H1 (cell line): ENCODE data around the gene ADAM12. TPM values are rescaled to one million over a fixed set of nuclear protein-coding genes. Genes with fewer than 3 reads are reported as not detected.

ENCODE experiments used
- CTCF ChIA-PET: fragments of 300-600 bp; sonication (Branson Sonifier 250); formaldehyde crosslinking; loops from one replicate; lab custom pipeline; 2021; ENCODE audit not compliant: partially characterized antibody; lab: Charles Lee
- POLR2A ChIA-PET: fragments of 300-600 bp; sonication (Branson Sonifier 250); formaldehyde crosslinking; loops from one replicate; lab custom pipeline; 2021; ENCODE audit warnings: inconsistent platforms; ENCODE audit not compliant: partially characterized antibody; lab: Charles Lee
- DNase-seq, 2 experiments: peaks; one replicate each; pipeline versions ENCODE4 v3.0.0 to v3.0.0-alpha.2; 2010 to 2022; ENCODE audit warnings: low spot score in 2 of 2, low read depth in 1 of 2, mixed read lengths in 1 of 2
- FAIRE-seq: peaks from 2 replicates; lab custom pipeline; 2011; peaks lifted over from hg19 to GRCh38; lab: Jason Lieb, UNC
- H2AFZ ChIP-seq: 2 replicates; pipeline ENCODE4 v1.8.1; 2012; ENCODE audit warnings: low read length, inconsistent platforms
- H2AK5ac ChIP-seq: 2 replicates; pipeline ENCODE4 v1.6.1; 2013; ENCODE audit warnings: low read depth, low read length
- H2BK120ac ChIP-seq: replicated peaks from 2 replicates; pipeline ENCODE3; 2013; ENCODE audit warnings: low read depth, low read length, inconsistent platforms
- H2BK12ac ChIP-seq: 2 replicates; pipeline ENCODE4 v1.6.1; 2013; ENCODE audit warnings: low read depth, low read length
- H2BK15ac ChIP-seq: 2 replicates; pipeline ENCODE4 v1.6.1; 2013; ENCODE audit warnings: low read length
- H2BK20ac ChIP-seq: 2 replicates; pipeline ENCODE4 v1.6.1; 2013; ENCODE audit warnings: low read length
- H2BK5ac ChIP-seq: 2 replicates; pipeline ENCODE4 v1.6.1; 2013; ENCODE audit warnings: low read depth, low read length
- H3K14ac ChIP-seq: 2 replicates; pipeline ENCODE4 v1.6.1; 2013; ENCODE audit warnings: inconsistent platforms; ENCODE audit not compliant: insufficient read length
- H3K18ac ChIP-seq: 2 replicates; pipeline ENCODE4 v1.6.1; 2013; ENCODE audit warnings: low read length; ENCODE audit errors: extremely low read depth
- H3K23ac ChIP-seq: 2 replicates; pipeline ENCODE4 v1.6.1; 2013; ENCODE audit warnings: inconsistent platforms; ENCODE audit not compliant: insufficient read length
- H3K23me2 ChIP-seq: 2 replicates; pipeline ENCODE4 v1.6.1; 2013; ENCODE audit warnings: low read depth, low read length
- H3K27ac ChIP-seq: 2 replicates; pipeline ENCODE4 v1.6.1; 2011; ENCODE audit warnings: low read depth, low read length, inconsistent platforms
- H3K27me3 ChIP-seq, 4 experiments: replicated peaks in 1 of 4; 1 replicate in 1 of 4; 2 replicates in 3 of 4; pipeline versions ENCODE4 v1.6.1 to v1.8.1; 2011 to 2013; ENCODE audit warnings: low read length in 3 of 4, mild to moderate bottlenecking in 3 of 4, inconsistent platforms in 2 of 4, mixed read lengths in 2 of 4, moderate library complexity in 1 of 4; ENCODE audit not compliant: control insufficient read depth in 3 of 4, insufficient read depth in 3 of 4; ENCODE audit errors: extremely low read depth in 1 of 4
- H3K36me3 ChIP-seq, 4 experiments: 2 replicates each; pipeline versions ENCODE4 v1.6.1 to v1.8.1; 2011 to 2013; ENCODE audit warnings: mild to moderate bottlenecking in 4 of 4, low read length in 3 of 4, moderate library complexity in 2 of 4, control low read depth in 1 of 4, inconsistent platforms in 1 of 4; ENCODE audit not compliant: insufficient read depth in 4 of 4, control insufficient read depth in 2 of 4
- H3K4ac ChIP-seq: replicated peaks from 2 replicates; pipeline ENCODE3; 2013; ENCODE audit warnings: low read length, low read depth, mixed read lengths, inconsistent platforms; ENCODE audit not compliant: insufficient read length
- H3K4me1 ChIP-seq, 4 experiments: replicated peaks in 1 of 4; 1 replicate in 1 of 4; 2 replicates in 3 of 4; pipeline versions ENCODE4 v1.6.1 to v1.8.1; 2011 to 2013; ENCODE audit warnings: low read length in 3 of 4, inconsistent platforms in 2 of 4, mixed read lengths in 1 of 4; ENCODE audit not compliant: insufficient read depth in 4 of 4, control insufficient read depth in 3 of 4
- H3K4me2 ChIP-seq, 2 experiments: 2 replicates each; pipeline versions ENCODE4 v1.6.1 to v1.8.1; 2011 to 2013; ENCODE audit warnings: low read depth in 2 of 2, low read length in 2 of 2, control low read depth in 1 of 2, inconsistent platforms in 1 of 2, mild to moderate bottlenecking in 1 of 2; ENCODE audit not compliant: insufficient read depth in 1 of 2
- H3K4me3 ChIP-seq, 4 experiments: fragments of 200-600, 300-600 bp in 1 of 4; sonication (generic), shearing (Covaris generic), sonication (Bioruptor Twin) in 1 of 4; 2 replicates each; pipeline versions ENCODE4 v1.5.1 to v1.8.1; 2011 to 2016; ENCODE audit warnings: low read length in 4 of 4, low read depth in 3 of 4, control low read depth in 2 of 4, inconsistent platforms in 2 of 4, mild to moderate bottlenecking in 2 of 4, mixed read lengths in 1 of 4, moderate library complexity in 1 of 4; ENCODE audit not compliant: insufficient read depth in 2 of 4; ENCODE audit errors: extremely low read depth in 1 of 4
- H3K56ac ChIP-seq: replicated peaks from 2 replicates; pipeline ENCODE3; 2013; ENCODE audit warnings: low read depth, mild to moderate bottlenecking, mixed read lengths, low read length, inconsistent platforms; ENCODE audit not compliant: insufficient read length
- H3K79me1 ChIP-seq: 2 replicates; pipeline ENCODE4 v1.6.1; 2013; ENCODE audit warnings: low read depth, low read length, control low read depth
- H3K79me2 ChIP-seq, 2 experiments: 2 replicates each; pipeline versions ENCODE4 v1.6.1 to v1.8.1; 2012 to 2013; ENCODE audit warnings: low read length in 2 of 2, mild to moderate bottlenecking in 2 of 2, inconsistent platforms in 1 of 2; ENCODE audit not compliant: insufficient read depth in 2 of 2, control insufficient read depth in 1 of 2
- H3K9ac ChIP-seq, 4 experiments: replicated peaks in 1 of 4; 1 replicate in 1 of 4; 2 replicates in 3 of 4; pipeline versions ENCODE4 v1.6.1 to v1.8.1; 2011 to 2013; ENCODE audit warnings: low read depth in 3 of 4, low read length in 3 of 4, control low read depth in 2 of 4, mild to moderate bottlenecking in 2 of 4, moderate library complexity in 2 of 4, inconsistent platforms in 1 of 4; ENCODE audit errors: extremely low read depth in 1 of 4
- H3K9me3 ChIP-seq, 2 experiments: 2 replicates each; pipeline versions ENCODE4 v1.6.1 to v1.8.1; 2012 to 2013; ENCODE audit warnings: mild to moderate bottlenecking in 2 of 2, moderate library complexity in 2 of 2, control low read depth in 1 of 2, inconsistent platforms in 1 of 2, low read depth in 1 of 2, low read length in 1 of 2, mixed read lengths in 1 of 2; ENCODE audit not compliant: insufficient read depth in 2 of 2
- H4K20me1 ChIP-seq, 2 experiments: replicated peaks in 1 of 2; 2 replicates each; pipeline versions ENCODE3 to v1.8.1; 2011 to 2013; ENCODE audit warnings: inconsistent platforms in 2 of 2, low read length in 2 of 2, mild to moderate bottlenecking in 1 of 2; ENCODE audit not compliant: insufficient read depth in 2 of 2, control insufficient read depth in 1 of 2
- H4K5ac ChIP-seq: 2 replicates; pipeline ENCODE4 v1.6.1; 2013; ENCODE audit warnings: low read length, low read depth, mixed read lengths, inconsistent platforms; ENCODE audit not compliant: insufficient read length
- H4K8ac ChIP-seq: 2 replicates; pipeline ENCODE4 v1.8.0; 2013; ENCODE audit warnings: mild to moderate bottlenecking, moderate library complexity, low read length, inconsistent platforms; ENCODE audit not compliant: insufficient read depth; ENCODE audit errors: extremely low read depth
- H4K91ac ChIP-seq: replicated peaks from 2 replicates; pipeline ENCODE3; 2013; ENCODE audit warnings: low read length, mixed read lengths, inconsistent platforms; ENCODE audit not compliant: insufficient read length
- CHD1 ChIP-seq: IDR thresholded peaks from 2 replicates; pipeline ENCODE4 v1.6.1; 2012; ENCODE audit warnings: low read depth, low read length, improper control_type of control experiment
- CREB1 ChIP-seq: IDR thresholded peaks from 2 replicates; pipeline ENCODE4 v1.6.1; 2012; ENCODE audit warnings: inconsistent platforms
- HDAC2 ChIP-seq, 2 experiments: fragments of 300-600 bp in 1 of 2; sonication (generic) in 1 of 2; IDR thresholded peaks; 2 replicates each; pipeline ENCODE4 v1.6.1; 2011 to 2012; ENCODE audit warnings: low read depth in 2 of 2, low read length in 2 of 2, mild to moderate bottlenecking in 2 of 2, moderate library complexity in 2 of 2, borderline replicate concordance in 1 of 2, inconsistent platforms in 1 of 2
- SUZ12 ChIP-seq: fragments of 200-600 bp; sonication (generic); IDR thresholded peaks from 2 replicates; pipeline ENCODE4 v1.6.1; 2012; ENCODE audit warnings: mild to moderate bottlenecking, inconsistent platforms, low read length, moderate library complexity, mixed read lengths
- TAF7 ChIP-seq: optimal IDR thresholded peaks from 2 replicates; pipeline ENCODE3; 2011; ENCODE audit warnings: low read depth, mild to moderate bottlenecking, inconsistent platforms, low read length, moderate library complexity, borderline replicate concordance
- WGBS, 2 experiments: shearing (Covaris generic) in 1 of 2; methylation state at CpG; one replicate each; pipeline versions ENCODE4 v1.1.6 to v1.1.7; 2013 to 2015; ENCODE audit warnings: low lambda C conversion rate in 2 of 2, mixed read lengths in 2 of 2, inconsistent platforms in 1 of 2, low coverage in 1 of 2, missing lambda C conversion rate in 1 of 2; ENCODE audit not compliant: insufficient replicate concordance in 2 of 2, insufficient coverage in 1 of 2, insufficient read length in 1 of 2; ENCODE audit errors: extremely low coverage in 1 of 2, missing lambda C conversion rate in 1 of 2; 5-methylcytosine and 5-hydroxymethylcytosine counted together
- polyA plus RNA-seq, 7 experiments: library from polyadenylated mRNA; depleted of rRNA in 3 of 7; stranded (reverse) in 5 of 7; unstranded in 2 of 7; fragments of >200 nt in 5 of 7; fragments of 200-250 nt in 2 of 7; gene quantifications; 1 replicate in 5 of 7; 2 replicates in 1 of 7; 4 replicates in 1 of 7; pipeline versions ENCODE4 v1.2.1 to v1.2.3, GENCODE V29; 2011 to 2013; ENCODE audit warnings: missing spikeins in 2 of 7, mixed read lengths in 2 of 7
- total RNA-seq: library from RNA; stranded (reverse); fragmentation: NEBNext Ultra II Directional; extraction: Animal tissue kit (Norgen Biotek cat#: 25700); gene quantifications from 2 replicates; pipeline ENCODE4 v1.2.1, GENCODE V29; 2021

The ADAM12 gene
- total and polyA plus RNA-seq, 2 of the 8 experiments (the other 6 are each of a cell fraction or from before 2014, with no cell fraction given): 0.07 to 0.17 TPM

DNA sequence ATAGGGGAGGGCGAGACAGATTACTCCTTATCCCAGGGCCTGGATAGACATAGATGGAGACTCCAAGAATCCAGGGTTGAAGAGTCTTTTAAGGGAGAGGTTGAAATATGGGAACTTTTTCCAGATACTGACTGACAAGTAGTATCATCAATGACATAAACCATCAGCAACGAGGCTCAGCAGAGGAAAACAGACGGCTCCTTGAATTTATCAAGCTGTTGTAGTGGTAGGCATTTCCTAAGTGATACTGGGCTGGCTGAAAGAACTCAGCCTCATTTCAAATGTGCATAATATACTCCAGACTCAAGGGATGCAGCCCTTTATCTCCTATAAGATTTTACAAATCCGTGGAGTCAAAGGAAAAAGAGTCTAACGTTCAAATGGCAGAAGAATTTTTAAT, 341.4 kb downstream of the ADAM12 start:
- no peak overlapping the region for H4K5ac ChIP-seq
- no peak overlapping the region for H4K91ac ChIP-seq
- no peak overlapping the region for H3K9ac ChIP-seq
- H2BK20ac ChIP-seq: no peak overlapping the region
- peaks cover 0 to 3% (median under 1%) of the 10 kb centered on the region in 4 experiments; a peak in 3 of 7 replicates for H3K4me1 ChIP-seq
- no peak overlapping the region for H3K56ac ChIP-seq
- CTCF ChIA-PET: no interaction called here
- no peak overlapping the region for H3K4me2 ChIP-seq
- H3K4ac ChIP-seq: no peak overlapping the region
- H3K27ac ChIP-seq: no peak overlapping the region
- H2AFZ ChIP-seq: no peak overlapping the region
- no peak overlapping the region for H3K4me3 ChIP-seq
- 90% methylated on average over 5 of the region's 5 CpGs; no CpG with 5 or more reads in 1 of the 2 experiments for WGBS, 2 experiments
- H4K8ac ChIP-seq: no peak overlapping the region
- H3K18ac ChIP-seq: no peak overlapping the region
- peaks cover 4% of the 10 kb centered on the region; the same call in 1 of the 2 replicates for H3K23me2 ChIP-seq
- H3K14ac ChIP-seq: no peak overlapping the region
- POLR2A ChIA-PET: no interaction called here
- no peak overlapping the region for H3K23ac ChIP-seq
- no peaks in the 10 kb centered on the region for H3K27me3 ChIP-seq
- H3K79me1 ChIP-seq: no peaks in the 10 kb centered on the region
- H2AK5ac ChIP-seq: no peak overlapping the region
- H2BK12ac ChIP-seq: no peak overlapping the region
- no peak overlapping the region for H2BK120ac ChIP-seq
- no peak overlapping the region for H2BK15ac ChIP-seq
- H4K20me1 ChIP-seq: no peaks in the 10 kb centered on the region
- no peak overlapping the region for H2BK5ac ChIP-seq
- FAIRE-seq (no peak), DNase-seq (no peak)
- H3K9me3 ChIP-seq: no peaks in the 10 kb centered on the region
- H3K79me2 ChIP-seq: no peaks in the 10 kb centered on the region
- H3K36me3 ChIP-seq: no peaks in the 10 kb centered on the region
- TF ChIP-seq TAF7: no peak
- TF ChIP-seq CHD1: no peak
- no peak for TF ChIP-seq SUZ12
- no peak for TF ChIP-seq HDAC2 (IDR thresholded peaks at IDR 0.05; ENCODE audit: borderline replicate concordance in 1 of 2, low read depth in 2 of 2, low read length in 2 of 2)
- TF ChIP-seq CREB1: no peak
